Jurkat, Clone E6-1 (cell line): Measurements from ENCODE around the gene KCNK4.
A peak's percentile ranks its signal among the peaks of the same experiment; 100 is the strongest.

Experiments
- DNase-seq: peaks from one replicate; pipeline ENCODE4 v3.0.0-alpha.2; 2011; ENCODE audit warnings: low read depth, low spot score
- H3K4me3 ChIP-seq: 2 replicates; pipeline ENCODE4 v1.5.1; 2011; ENCODE audit warnings: mild to moderate bottlenecking, low read length, control low read depth, moderate library complexity

Gene KCNK4

GRCh38 chr11:64285885-64286800 is 5.0 kb upstream of the KCNK4 start:
- DNase-seq, result no peak
- peak overlapping the region; percentile 80 for H3K4me3 ChIP-seq

DNA sequence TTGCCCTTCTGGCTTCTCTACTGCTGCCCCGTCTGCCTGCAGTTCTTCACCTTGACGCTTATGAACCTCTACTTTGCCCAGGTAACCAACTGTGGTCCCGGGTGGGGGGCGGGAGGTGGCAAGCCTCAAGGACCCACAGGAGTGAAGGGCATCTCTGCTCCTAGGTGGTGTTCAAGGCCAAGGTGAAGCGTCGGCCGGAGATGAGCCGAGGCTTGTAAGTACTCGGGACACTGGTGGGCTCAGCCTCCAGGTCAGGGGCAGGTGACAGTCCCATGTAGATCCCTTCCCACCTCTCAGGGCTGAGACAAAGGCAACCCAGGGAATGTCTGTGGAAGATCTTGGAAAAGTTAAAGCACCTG is 4.3 kb upstream of the KCNK4 start:
- H3K4me3 ChIP-seq, result no peak overlapping the region

GRCh38 chr11:64287676-64288352 is 3.3 kb upstream of the KCNK4 start:
- no peak overlapping the region for H3K4me3 ChIP-seq
- DNase-seq, result no peak

More for the DNA sequence above, 4.3 kb upstream of the KCNK4 start:
- DNase-seq, result no peak

DNA sequence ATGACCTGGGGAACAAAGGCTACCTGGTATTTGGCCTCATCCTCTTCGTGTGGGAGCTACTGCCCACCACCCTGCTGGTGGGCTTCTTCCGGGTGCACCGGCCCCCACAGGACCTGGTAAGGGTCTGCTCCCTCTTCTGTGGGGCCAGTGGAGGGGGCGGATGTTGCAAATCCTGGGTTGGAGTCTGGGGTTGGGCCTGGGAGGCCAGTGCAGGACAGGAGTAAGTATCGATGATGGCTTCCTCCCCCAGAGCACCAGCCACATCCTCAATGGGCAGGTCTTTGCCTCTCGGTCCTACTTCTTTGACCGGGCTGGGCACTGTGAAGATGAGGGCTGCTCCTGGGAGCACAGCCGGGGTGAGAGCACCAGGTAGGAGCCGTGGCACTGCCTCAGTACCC is 2.8 kb upstream of the KCNK4 start:
- no peak overlapping the region for H3K4me3 ChIP-seq
- DNase-seq, result no peak

DNA sequence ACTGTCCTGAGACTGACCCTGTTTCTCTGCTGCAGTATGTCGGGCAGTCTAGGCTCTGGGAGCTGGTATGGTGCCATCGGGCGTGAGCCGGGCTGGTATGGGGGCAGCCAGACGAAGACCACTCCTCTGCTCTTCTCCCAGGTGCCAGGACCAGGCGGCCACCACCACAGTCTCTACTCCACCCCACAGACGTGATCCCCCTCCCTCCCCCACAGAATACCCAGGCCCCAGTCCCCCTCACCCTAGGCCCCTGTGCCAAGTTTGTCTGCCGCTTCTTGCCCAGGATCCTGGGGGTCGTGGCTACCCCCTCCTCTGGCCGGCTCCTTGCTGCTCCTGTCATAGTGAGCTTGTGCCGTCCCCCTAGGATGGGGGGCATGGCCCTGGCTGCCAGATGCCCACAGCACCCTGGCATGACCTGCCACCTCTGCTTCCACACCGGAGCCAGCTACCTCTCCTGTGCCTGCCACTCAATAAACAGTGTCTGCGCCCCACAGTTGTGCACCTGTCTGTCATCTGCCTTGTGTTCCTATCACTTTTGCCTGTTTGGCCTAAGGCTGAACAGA is 2.0 kb upstream of the KCNK4 start:
- no peak overlapping the region for H3K4me3 ChIP-seq
- no peak for DNase-seq

GRCh38 chr11:64290352-64291261 is 495 bp upstream of the KCNK4 start:
- no peak overlapping the region for H3K4me3 ChIP-seq
- DNase-seq, result no peak

- H3K4me3 ChIP-seq, result no peak overlapping the region
- no peak for DNase-seq
Observed at GRCh38 chr11:64291752-64292459, 804 bp downstream of the KCNK4 start.

DNA sequence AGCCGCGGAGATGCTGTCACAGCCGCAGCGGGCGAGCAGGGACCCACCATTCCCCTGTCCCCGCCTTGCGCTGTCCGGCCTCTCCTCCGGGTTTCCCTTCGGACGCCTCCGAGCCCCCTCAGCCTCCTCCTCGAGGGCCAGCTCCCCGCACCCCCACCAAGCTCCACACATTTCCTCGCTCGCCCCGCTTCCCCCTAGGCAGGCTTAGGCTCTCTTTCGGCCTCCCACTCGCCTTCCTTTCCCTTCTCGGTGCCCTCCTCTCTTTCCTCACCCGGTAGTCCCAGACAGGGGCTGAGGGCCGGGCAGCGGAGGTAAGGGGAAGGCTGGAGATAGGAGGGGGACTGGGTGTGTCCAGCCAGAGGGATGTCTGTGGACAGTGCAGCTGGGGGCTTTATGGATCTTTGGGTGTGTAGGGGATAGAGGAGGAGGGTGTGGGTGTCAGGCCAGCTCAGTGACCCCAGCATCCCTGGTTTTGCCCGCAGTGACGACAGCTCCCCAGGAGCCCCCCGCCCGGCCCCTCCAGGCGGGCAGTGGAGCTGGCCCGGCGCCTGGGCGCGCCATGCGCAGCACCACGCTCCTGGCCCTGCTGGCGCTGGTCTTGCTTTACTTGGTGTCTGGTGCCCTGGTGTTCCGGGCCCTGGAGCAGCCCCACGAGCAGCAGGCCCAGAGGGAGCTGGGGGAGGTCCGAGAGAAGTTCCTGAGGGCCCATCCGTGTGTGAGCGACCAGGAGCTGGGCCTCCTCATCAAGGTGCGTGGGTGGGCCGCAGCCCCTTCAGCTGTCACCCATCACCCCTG is 1.6 kb downstream of the KCNK4 start:
- no peak for DNase-seq
- H3K4me3 ChIP-seq, result no peak overlapping the region

DNA sequence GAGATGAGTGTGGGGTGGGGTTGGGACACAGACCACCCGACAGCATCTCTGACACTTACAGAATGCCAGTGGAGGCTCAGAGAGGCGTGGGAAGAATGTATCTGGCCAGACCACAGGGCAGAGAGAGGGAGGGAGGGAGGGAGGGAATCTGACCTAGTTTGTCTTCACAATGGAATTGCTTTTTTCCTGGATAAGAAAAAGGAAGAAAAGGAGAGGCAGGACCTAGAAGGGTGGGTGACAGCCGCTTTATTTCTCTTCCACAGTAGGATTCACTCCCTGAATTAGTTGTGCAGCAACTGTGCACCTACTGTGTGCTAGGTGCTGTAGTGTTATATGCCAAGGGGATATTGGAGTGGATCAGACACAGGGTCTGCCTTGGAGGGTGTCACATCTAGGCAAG is 3.7 kb downstream of the KCNK4 start:
- H3K4me3 ChIP-seq, result no peak overlapping the region
- no peak for DNase-seq

- no peak overlapping the region for H3K4me3 ChIP-seq
- no peak for DNase-seq
Observed at GRCh38 chr11:64295760-64296159, 4.7 kb downstream of the KCNK4 start.

GRCh38 chr11:64296236-64296635 is 5.1 kb downstream of the KCNK4 start:
- H3K4me3 ChIP-seq, result no peak overlapping the region
- no peak for DNase-seq

DNA sequence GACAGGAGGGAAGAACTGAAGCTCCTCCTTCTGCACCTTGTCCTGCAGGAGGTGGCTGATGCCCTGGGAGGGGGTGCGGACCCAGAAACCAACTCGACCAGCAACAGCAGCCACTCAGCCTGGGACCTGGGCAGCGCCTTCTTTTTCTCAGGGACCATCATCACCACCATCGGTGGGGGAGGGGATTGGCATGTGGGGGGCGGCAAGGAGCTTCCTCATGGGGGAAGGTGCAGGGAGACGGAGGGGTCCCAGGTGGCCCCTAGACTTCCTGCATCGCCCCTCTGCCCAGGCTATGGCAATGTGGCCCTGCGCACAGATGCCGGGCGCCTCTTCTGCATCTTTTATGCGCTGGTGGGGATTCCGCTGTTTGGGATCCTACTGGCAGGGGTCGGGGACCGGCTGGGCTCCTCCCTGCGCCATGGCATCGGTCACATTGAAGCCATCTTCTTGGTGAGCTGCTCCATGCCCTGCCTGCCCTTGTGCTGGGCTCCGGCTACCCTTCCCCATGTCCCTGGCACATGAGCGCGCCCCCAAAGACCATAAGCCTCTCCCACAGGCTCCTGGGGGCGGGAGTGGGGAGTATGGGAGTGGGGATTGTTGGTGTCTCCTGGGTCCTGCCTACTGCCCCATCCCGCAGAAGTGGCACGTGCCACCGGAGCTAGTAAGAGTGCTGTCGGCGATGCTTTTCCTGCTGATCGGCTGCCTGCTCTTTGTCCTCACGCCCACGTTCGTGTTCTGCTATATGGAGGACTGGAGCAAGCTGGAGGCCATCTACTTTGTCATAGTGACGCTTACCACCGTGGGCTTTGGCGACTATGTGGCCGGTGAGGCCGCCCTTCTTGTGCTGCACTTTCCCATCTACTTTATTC is 6.0 kb downstream of the KCNK4 start:
- no peak overlapping the region for H3K4me3 ChIP-seq
- DNase-seq, result no peak

DNA sequence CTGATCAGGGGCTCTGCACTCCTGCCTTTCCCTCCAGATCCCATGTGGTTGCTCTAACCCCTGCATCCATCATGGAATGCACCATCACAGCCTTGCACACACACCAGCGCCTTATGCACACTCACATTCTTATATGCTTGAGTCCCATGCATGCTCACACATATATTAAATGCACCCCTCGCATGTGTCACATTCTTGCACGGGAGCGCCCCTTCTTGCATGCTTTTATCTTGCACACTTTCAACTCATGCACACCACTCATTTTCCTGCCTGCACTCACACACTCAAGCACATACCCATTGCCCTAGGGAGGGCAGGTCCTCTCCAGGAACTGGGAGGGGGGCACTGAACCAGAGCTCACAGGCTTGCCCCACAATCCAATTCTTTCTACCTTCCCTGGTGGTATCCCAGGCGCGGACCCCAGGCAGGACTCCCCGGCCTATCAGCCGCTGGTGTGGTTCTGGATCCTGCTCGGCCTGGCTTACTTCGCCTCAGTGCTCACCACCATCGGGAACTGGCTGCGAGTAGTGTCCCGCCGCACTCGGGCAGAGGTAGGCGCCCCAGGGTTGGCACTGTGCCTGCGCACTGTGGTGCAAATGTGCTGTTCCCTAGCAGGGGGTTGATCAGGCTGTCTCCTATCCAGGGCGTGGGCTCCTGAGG is 6.7 kb downstream of the KCNK4 start:
- no peak overlapping the region for H3K4me3 ChIP-seq
- DNase-seq, result no peak

GRCh38 chr11:64298966-64299846 is 8.1 kb downstream of the KCNK4 start:
- no peak overlapping the region for H3K4me3 ChIP-seq
- no peak for DNase-seq

GRCh38 chr11:64299847-64300648 is 8.9 kb downstream of the KCNK4 start, which contains the start of gene CATSPERZ:
CATSPERZ (plus strand) TSS chr11:64300358; CDS start chr11:64300411, 53 bp downstream.
- no peak for DNase-seq
- H3K4me3 ChIP-seq, result no peak within 1 kb of the TSS
